HepG2 (cell line): ENCODE measurements around the gene VPS26A. TPM values are rescaled to one million over a fixed set of nuclear protein-coding genes. Genes with fewer than 3 reads are reported as not detected.

ENCODE experiments used
- BRD4 ChIP-seq: sonication (generic); formaldehyde crosslinking; IDR thresholded peaks from 2 replicates; pipeline ENCODE4 v1.4.0; 2020; ENCODE audit warnings: missing genetic modification reagents
- FOXC1 ChIP-seq: sonication (generic); formaldehyde crosslinking; IDR thresholded peaks from 2 replicates; pipeline ENCODE4 v1.8.0; 2022; ENCODE audit warnings: mild to moderate bottlenecking, missing genetic modification reagents, borderline replicate concordance
- GPN1 ChIP-seq: sonication (generic); formaldehyde crosslinking; IDR thresholded peaks from 2 replicates; pipeline ENCODE4 v1.5.1; 2020; ENCODE audit warnings: missing genetic modification reagents, borderline replicate concordance
- HNF4G ChIP-seq, 2 experiments: sonication (generic) in 1 of 2; formaldehyde crosslinking in 1 of 2; IDR thresholded peaks; 2 replicates each; pipeline versions ENCODE4 v1.4.0 to v1.6.1; 2011 to 2020; ENCODE audit warnings: borderline replicate concordance in 2 of 2, low read depth in 2 of 2, mild to moderate bottlenecking in 2 of 2, low read length in 1 of 2, missing genetic modification reagents in 1 of 2, moderate library complexity in 1 of 2
- KDM5A ChIP-seq: fragments of 200-600 bp; sonication (generic); IDR thresholded peaks from 2 replicates; pipeline ENCODE4 v1.7.0; 2018; ENCODE audit warnings: antibody characterized with exemption, mild to moderate bottlenecking, low read length, borderline replicate concordance
- MIXL1 ChIP-seq: IDR thresholded peaks from 2 replicates; pipeline ENCODE4 v1.6.1; 2016
- MYC ChIP-seq: sonication (generic); formaldehyde crosslinking; IDR thresholded peaks from 2 replicates; pipeline ENCODE4 v1.9.0; 2021; ENCODE audit warnings: missing genetic modification reagents, borderline replicate concordance
- NR1H2 ChIP-seq: sonication (generic); formaldehyde crosslinking; IDR thresholded peaks from 2 replicates; pipeline ENCODE4 v1.8.1; 2022; ENCODE audit warnings: low read depth, missing genetic modification reagents, borderline replicate concordance
- PAX8 ChIP-seq: sonication (generic); formaldehyde crosslinking; IDR thresholded peaks from 2 replicates; pipeline ENCODE4 v1.8.0; 2022; ENCODE audit warnings: mild to moderate bottlenecking, missing genetic modification reagents, borderline replicate concordance
- POLR2AphosphoS5 ChIP-seq: IDR thresholded peaks from 2 replicates; pipeline ENCODE4 v1.6.1; 2012; ENCODE audit warnings: low read depth, low read length
- RFXANK ChIP-seq: IDR thresholded peaks from 2 replicates; pipeline ENCODE4 v1.6.1; 2016
- SYNCRIP ChIP-seq: fragments of 200-400 bp; formaldehyde crosslinking; IDR thresholded peaks from 2 replicates; pipeline ENCODE4 v1.6.1; 2018; ENCODE audit warnings: mild to moderate bottlenecking, low read depth, low read length; ENCODE audit not compliant: insufficient read depth
- ZBED4 ChIP-seq: sonication (generic); formaldehyde crosslinking; IDR thresholded peaks from 2 replicates; pipeline ENCODE4 v1.4.0; 2020; ENCODE audit warnings: missing genetic modification reagents, borderline replicate concordance
- ZFP36L2 ChIP-seq: sonication (generic); formaldehyde crosslinking; IDR thresholded peaks from 2 replicates; pipeline ENCODE4 v1.4.0; 2020; ENCODE audit warnings: missing genetic modification reagents
- ZFP41 ChIP-seq: sonication (generic); formaldehyde crosslinking; IDR thresholded peaks from 2 replicates; pipeline ENCODE4 v1.4.0; 2020; ENCODE audit warnings: mild to moderate bottlenecking, missing genetic modification reagents, borderline replicate concordance
- ZNF383 ChIP-seq: sonication (generic); formaldehyde crosslinking; IDR thresholded peaks from 2 replicates; pipeline ENCODE4 v1.4.0; 2020; ENCODE audit warnings: missing genetic modification reagents, mild to moderate bottlenecking, borderline replicate concordance
- ZNF501 ChIP-seq: sonication (generic); formaldehyde crosslinking; IDR thresholded peaks from 2 replicates; pipeline ENCODE4 v1.5.1; 2020; ENCODE audit warnings: mild to moderate bottlenecking, moderate library complexity, missing genetic modification reagents
- ZNF549 ChIP-seq: sonication (generic); formaldehyde crosslinking; IDR thresholded peaks from 2 replicates; pipeline ENCODE4 v1.5.0; 2020; ENCODE audit warnings: missing genetic modification reagents
- ZNF777 ChIP-seq: sonication (generic); formaldehyde crosslinking; IDR thresholded peaks from 2 replicates; pipeline ENCODE4 v1.4.0; 2020; ENCODE audit warnings: missing genetic modification reagents
- ZNF792 ChIP-seq: IDR thresholded peaks from 2 replicates; pipeline ENCODE4 v1.6.1; 2016
- polyA plus RNA-seq, 8 experiments: library from polyadenylated mRNA; depleted of rRNA in 3 of 8; stranded (reverse) in 7 of 8; unstranded in 1 of 8; fragments of >200 nt; fragmentation: Illumina TruSeq in 4 of 8; extraction: Trizol in 4 of 8; gene quantifications; 2 replicates each; pipeline versions ENCODE4 v1.2.1 to v1.2.3, GENCODE V29; 2011 to 2016; ENCODE audit warnings: low read depth in 4 of 8, missing spikeins in 1 of 8, mixed read lengths in 1 of 8; ENCODE audit not compliant: insufficient read depth in 1 of 8
- total RNA-seq, 5 experiments: library from RNA; depleted of rRNA; stranded (reverse); fragments of >200 nt; fragmentation: Illumina TruSeq; extraction: Trizol; gene quantifications; 2 replicates each; pipeline ENCODE4 v1.2.3, GENCODE V29; 2016; ENCODE audit warnings: low read depth in 1 of 5
- TF ChIP-seq, protein P1 (sequence below): sonication (generic); formaldehyde crosslinking; IDR thresholded peaks from 2 replicates; pipeline ENCODE4 v1.4.0; 2020; ENCODE audit warnings: missing genetic modification reagents
- TF ChIP-seq, protein P2 (sequence below): sonication (generic); formaldehyde crosslinking; IDR thresholded peaks from 2 replicates; pipeline ENCODE4 v1.5.1; 2020; ENCODE audit warnings: missing genetic modification reagents, mild to moderate bottlenecking, borderline replicate concordance
- TF ChIP-seq, protein P3 (sequence below): sonication (generic); formaldehyde crosslinking; IDR thresholded peaks from 2 replicates; pipeline ENCODE4 v1.4.0; 2020; ENCODE audit warnings: missing genetic modification reagents, low read depth, mild to moderate bottlenecking, borderline replicate concordance

The VPS26A gene
- total and polyA plus RNA-seq, 2 of the 13 experiments (the other 11 are each of a cell fraction or from before 2014, with no cell fraction given) = 12.9 to 32.6 TPM

DNA sequence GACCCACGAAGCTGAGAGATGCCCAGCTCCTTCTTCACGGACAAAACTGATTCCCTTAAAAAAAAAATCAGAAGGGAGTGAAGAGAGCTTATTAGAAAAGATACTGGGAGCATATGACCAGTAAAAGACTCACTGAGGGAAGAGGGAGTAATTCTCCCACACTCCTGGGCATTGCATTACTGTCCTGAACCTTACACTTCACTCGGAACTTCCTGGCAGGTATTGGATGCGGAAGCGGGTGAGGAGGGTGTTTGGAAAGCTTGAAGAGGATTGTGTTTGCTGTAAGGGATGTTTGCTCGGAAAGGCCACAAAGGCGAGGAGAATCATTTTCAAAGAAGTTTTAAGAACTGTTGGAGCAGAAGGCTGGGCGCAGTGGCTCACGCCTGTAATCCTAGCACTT, 96.5 kb downstream of the VPS26A start (continued):
- no peak for TF ChIP-seq SYNCRIP
- TF ChIP-seq ZFP41 (CRISPR knock-in tag) = no peak
- TF ChIP-seq GPN1 (CRISPR knock-in tag) = no peak
- peak; percentile 36; the same call in 1 of the 2 replicates for TF ChIP-seq ZNF501
- TF ChIP-seq, protein P1, sequence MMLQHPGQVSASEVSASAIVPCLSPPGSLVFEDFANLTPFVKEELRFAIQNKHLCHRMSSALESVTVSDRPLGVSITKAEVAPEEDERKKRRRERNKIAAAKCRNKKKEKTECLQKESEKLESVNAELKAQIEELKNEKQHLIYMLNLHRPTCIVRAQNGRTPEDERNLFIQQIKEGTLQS = no peak
- TF ChIP-seq POLR2AphosphoS5 = no peak
- no peak for TF ChIP-seq ZNF549 (CRISPR knock-in tag)
- no peak for TF ChIP-seq MIXL1 (CRISPR knock-in tag)
- TF ChIP-seq, protein P2, sequence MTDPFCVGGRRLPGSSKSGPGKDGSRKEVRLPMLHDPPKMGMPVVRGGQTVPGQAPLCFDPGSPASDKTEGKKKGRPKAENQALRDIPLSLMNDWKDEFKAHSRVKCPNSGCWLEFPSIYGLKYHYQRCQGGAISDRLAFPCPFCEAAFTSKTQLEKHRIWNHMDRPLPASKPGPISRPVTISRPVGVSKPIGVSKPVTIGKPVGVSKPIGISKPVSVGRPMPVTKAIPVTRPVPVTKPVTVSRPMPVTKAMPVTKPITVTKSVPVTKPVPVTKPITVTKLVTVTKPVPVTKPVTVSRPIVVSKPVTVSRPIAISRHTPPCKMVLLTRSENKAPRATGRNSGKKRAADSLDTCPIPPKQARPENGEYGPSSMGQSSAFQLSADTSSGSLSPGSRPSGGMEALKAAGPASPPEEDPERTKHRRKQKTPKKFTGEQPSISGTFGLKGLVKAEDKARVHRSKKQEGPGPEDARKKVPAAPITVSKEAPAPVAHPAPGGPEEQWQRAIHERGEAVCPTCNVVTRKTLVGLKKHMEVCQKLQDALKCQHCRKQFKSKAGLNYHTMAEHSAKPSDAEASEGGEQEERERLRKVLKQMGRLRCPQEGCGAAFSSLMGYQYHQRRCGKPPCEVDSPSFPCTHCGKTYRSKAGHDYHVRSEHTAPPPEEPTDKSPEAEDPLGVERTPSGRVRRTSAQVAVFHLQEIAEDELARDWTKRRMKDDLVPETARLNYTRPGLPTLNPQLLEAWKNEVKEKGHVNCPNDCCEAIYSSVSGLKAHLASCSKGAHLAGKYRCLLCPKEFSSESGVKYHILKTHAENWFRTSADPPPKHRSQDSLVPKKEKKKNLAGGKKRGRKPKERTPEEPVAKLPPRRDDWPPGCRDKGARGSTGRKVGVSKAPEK (CRISPR knock-in tag) = no peak; the same call in 1 of the 2 replicates
- no peak for TF ChIP-seq ZNF777 (CRISPR knock-in tag)
- TF ChIP-seq ZNF792 (CRISPR knock-in tag) = no peak
- no peak for TF ChIP-seq ZBED4 (CRISPR knock-in tag)
- no peak for TF ChIP-seq PAX8 (CRISPR knock-in tag)
- no peak for TF ChIP-seq ZFP36L2 (CRISPR knock-in tag)
- no peak for TF ChIP-seq HNF4G (IDR thresholded peaks at IDR 0.05; ENCODE audit: borderline replicate concordance, low read depth, low read length)
- no peak for TF ChIP-seq HNF4G (CRISPR knock-in tag; IDR thresholded peaks at IDR 0.05; ENCODE audit: borderline replicate concordance, low read depth)
- TF ChIP-seq, protein P3, sequence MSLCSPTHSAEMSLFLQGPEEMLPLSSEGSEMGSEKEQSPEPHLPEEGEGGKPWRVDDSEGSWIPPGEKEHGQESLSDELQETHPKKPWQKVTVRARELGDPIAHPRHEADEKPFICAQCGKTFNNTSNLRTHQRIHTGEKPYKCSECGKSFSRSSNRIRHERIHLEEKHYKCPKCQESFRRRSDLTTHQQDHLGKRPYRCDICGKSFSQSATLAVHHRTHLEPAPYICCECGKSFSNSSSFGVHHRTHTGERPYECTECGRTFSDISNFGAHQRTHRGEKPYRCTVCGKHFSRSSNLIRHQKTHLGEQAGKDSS = no peak
- no peak for TF ChIP-seq FOXC1 (CRISPR knock-in tag)
- TF ChIP-seq BRD4 (CRISPR knock-in tag) = no peak
- no peak for TF ChIP-seq ZNF383 (CRISPR knock-in tag)
- no peak for TF ChIP-seq MYC
- TF ChIP-seq RFXANK (CRISPR knock-in tag) = no peak
- TF ChIP-seq KDM5A = no peak
- no peak for TF ChIP-seq NR1H2 (CRISPR knock-in tag)
